Measurements from ENCODE around the gene SMAP1. TPM values are rescaled to one million over a fixed set of nuclear protein-coding genes. Genes with fewer than 3 reads are reported as not detected.

The SMAP1 gene
- total RNA-seq, 6 experiments from 2014 or later, result 11.4 to 24.4 (median 21.5) TPM

GRCh38 chr6:70652216-70652615 is 15.5 kb upstream of the SMAP1 start:
- no peak for DNase-seq
- Mint-ChIP-seq H3K27ac (no peak overlapping the region), H3K4me1 (ENCODE audit: low read depth) (no peaks in the 10 kb centered on the region), H3K27me3 (ENCODE audit: insufficient read depth) (peaks cover 4% of the 10 kb centered on the region; the same call in 1 of the 2 replicates), H3K4me3 (no peak overlapping the region), H3K9me3 (no peaks in the 10 kb centered on the region), H3K36me3 (ENCODE audit: low read depth) (no peaks in the 10 kb centered on the region)
- no peak for TF ChIP-seq CTCF (IDR thresholded peaks at IDR 0.05)

DNA sequence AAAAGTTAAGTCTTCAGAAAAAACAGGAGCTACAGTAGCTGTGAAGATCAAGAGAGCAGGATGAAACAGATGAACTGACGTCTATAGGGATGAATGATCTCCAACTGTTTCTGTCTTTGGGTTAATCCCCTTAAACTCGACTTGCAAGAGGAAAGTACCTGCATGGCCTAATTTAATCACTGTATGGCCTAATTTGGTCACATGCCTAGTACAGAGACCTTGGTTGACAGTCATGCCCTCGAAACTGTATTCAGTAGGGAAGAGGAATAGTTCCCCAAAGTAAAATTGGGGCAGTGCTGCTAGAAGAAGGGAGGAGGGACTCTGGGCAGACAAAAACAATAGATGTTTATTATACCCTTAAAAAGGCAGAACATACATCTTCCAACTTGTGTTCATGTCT is 10.0 kb upstream of the SMAP1 start:
- H3K27ac Mint-ChIP-seq, result no peak overlapping the region
- H3K4me1 Mint-ChIP-seq (ENCODE audit: low read depth), result no peaks in the 10 kb centered on the region
- H3K4me3 Mint-ChIP-seq, result no peak overlapping the region
- no peaks in the 10 kb centered on the region for H3K9me3 Mint-ChIP-seq
- no peak for TF ChIP-seq CTCF (IDR thresholded peaks at IDR 0.05)
- H3K27me3 Mint-ChIP-seq (ENCODE audit: insufficient read depth), result peaks cover 8% of the 10 kb centered on the region
- no peaks in the 10 kb centered on the region for H3K36me3 Mint-ChIP-seq (ENCODE audit: low read depth)
- no peak for DNase-seq

GRCh38 chr6:70663881-70664466 is 3.7 kb upstream of the SMAP1 start:
- H3K27ac Mint-ChIP-seq, result no peak overlapping the region
- H3K9me3 Mint-ChIP-seq, result no peaks in the 10 kb centered on the region
- no peak for DNase-seq
- H3K4me3 Mint-ChIP-seq, result no peak overlapping the region
- no peaks in the 10 kb centered on the region for H3K36me3 Mint-ChIP-seq (ENCODE audit: low read depth)
- peaks cover 14% of the 10 kb centered on the region for H3K4me1 Mint-ChIP-seq (ENCODE audit: low read depth)
- no peak for TF ChIP-seq CTCF (IDR thresholded peaks at IDR 0.05)
- H3K27me3 Mint-ChIP-seq (ENCODE audit: insufficient read depth), result peaks cover 17% of the 10 kb centered on the region

- Mint-ChIP-seq H3K27ac (no peak overlapping the region), H3K9me3 (no peaks in the 10 kb centered on the region), H3K4me1 (ENCODE audit: low read depth) (peaks cover 27% of the 10 kb centered on the region), H3K36me3 (ENCODE audit: low read depth) (no peaks in the 10 kb centered on the region), H3K4me3 (peak overlapping the region; percentile 86; the same call in 1 of the 2 replicates), H3K27me3 (ENCODE audit: insufficient read depth) (peaks cover 11% of the 10 kb centered on the region)
- DNase-seq, result no peak
- no peak for TF ChIP-seq CTCF (IDR thresholded peaks at IDR 0.05)
Measured at GRCh38 chr6:70666706-70667105, 977 bp upstream of the SMAP1 start.

- no peaks in the 10 kb centered on the region for H3K9me3 Mint-ChIP-seq
- H3K27me3 Mint-ChIP-seq (ENCODE audit: insufficient read depth), result peaks cover 11% of the 10 kb centered on the region
- no peak for TF ChIP-seq CTCF (IDR thresholded peaks at IDR 0.05)
- no peak for DNase-seq
- peak overlapping the region; percentile 86 for H3K4me3 Mint-ChIP-seq
- H3K36me3 Mint-ChIP-seq (ENCODE audit: low read depth), result no peaks in the 10 kb centered on the region
- H3K27ac Mint-ChIP-seq, result peak overlapping the region; percentile 79
- peaks cover 27% of the 10 kb centered on the region for H3K4me1 Mint-ChIP-seq (ENCODE audit: low read depth)
Measured at GRCh38 chr6:70667256-70667710, 400 bp upstream of the SMAP1 start.
